A673 (cell line): ENCODE data around the gene GABARAPL2.
"Not testable (repeated sequence)": the region's sequence is repeated elsewhere in the genome, so short reads cannot be mapped to it uniquely, and the experiment has no call there.

Experiments
- EZH2 ChIP-seq: fragments of 200-600 bp; sonication (generic); IDR thresholded peaks from 2 replicates; pipeline ENCODE4 v1.6.1; 2017; ENCODE audit warnings: borderline replicate concordance, low read depth, mild to moderate bottlenecking, mixed read lengths, antibody characterized with exemption, low read length; ENCODE audit not compliant: poor library complexity, severe bottlenecking
- TF ChIP-seq, protein P1 (sequence below): fragments of 300-800, 200-600 bp; sonication (generic); conservative IDR thresholded peaks from 2 replicates; pipeline ENCODE4 v1.5.1; 2017; ENCODE audit warnings: low read depth, mild to moderate bottlenecking, antibody characterized with exemption, low read length, moderate library complexity, mixed read lengths

DNA sequence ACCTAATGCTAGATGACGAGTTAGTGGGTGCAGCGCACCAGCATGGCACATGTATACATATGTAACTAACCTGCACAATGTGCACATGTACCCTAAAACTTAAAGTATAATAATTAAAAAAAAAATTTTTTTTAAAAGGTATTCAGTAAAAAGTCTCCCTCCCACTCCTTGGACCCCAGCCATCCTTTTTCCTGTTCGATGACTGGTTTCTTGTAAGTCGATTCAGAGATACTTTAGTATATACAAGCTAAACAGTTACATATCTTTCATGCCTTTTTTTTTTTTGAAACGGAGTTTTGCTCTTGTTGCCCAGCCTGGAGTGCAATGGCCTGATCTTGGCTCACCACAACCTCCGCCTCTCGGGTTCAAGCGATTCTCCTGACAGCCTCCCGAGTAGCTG, 25.7 kb downstream of the GABARAPL2 start:
- TF ChIP-seq, protein P1, sequence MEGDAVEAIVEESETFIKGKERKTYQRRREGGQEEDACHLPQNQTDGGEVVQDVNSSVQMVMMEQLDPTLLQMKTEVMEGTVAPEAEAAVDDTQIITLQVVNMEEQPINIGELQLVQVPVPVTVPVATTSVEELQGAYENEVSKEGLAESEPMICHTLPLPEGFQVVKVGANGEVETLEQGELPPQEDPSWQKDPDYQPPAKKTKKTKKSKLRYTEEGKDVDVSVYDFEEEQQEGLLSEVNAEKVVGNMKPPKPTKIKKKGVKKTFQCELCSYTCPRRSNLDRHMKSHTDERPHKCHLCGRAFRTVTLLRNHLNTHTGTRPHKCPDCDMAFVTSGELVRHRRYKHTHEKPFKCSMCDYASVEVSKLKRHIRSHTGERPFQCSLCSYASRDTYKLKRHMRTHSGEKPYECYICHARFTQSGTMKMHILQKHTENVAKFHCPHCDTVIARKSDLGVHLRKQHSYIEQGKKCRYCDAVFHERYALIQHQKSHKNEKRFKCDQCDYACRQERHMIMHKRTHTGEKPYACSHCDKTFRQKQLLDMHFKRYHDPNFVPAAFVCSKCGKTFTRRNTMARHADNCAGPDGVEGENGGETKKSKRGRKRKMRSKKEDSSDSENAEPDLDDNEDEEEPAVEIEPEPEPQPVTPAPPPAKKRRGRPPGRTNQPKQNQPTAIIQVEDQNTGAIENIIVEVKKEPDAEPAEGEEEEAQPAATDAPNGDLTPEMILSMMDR = not testable (repeated sequence)
- not testable (repeated sequence) for TF ChIP-seq EZH2
